Measurements from ENCODE around the gene PI4KA.

GRCh38 chr22:20829491-20830134, 29.0 kb downstream of the PI4KA start:
- TF ChIP-seq CTCF (IDR thresholded peaks at IDR 0.05) (no peak), POLR2A (IDR thresholded peaks at IDR 0.05) (no peak), EP300 (IDR thresholded peaks at IDR 0.05) (no peak)

All from tibial nerve (tissue), 4 donors.